Measurements from ENCODE around the gene BRF1.

The BRF1 gene

DNA sequence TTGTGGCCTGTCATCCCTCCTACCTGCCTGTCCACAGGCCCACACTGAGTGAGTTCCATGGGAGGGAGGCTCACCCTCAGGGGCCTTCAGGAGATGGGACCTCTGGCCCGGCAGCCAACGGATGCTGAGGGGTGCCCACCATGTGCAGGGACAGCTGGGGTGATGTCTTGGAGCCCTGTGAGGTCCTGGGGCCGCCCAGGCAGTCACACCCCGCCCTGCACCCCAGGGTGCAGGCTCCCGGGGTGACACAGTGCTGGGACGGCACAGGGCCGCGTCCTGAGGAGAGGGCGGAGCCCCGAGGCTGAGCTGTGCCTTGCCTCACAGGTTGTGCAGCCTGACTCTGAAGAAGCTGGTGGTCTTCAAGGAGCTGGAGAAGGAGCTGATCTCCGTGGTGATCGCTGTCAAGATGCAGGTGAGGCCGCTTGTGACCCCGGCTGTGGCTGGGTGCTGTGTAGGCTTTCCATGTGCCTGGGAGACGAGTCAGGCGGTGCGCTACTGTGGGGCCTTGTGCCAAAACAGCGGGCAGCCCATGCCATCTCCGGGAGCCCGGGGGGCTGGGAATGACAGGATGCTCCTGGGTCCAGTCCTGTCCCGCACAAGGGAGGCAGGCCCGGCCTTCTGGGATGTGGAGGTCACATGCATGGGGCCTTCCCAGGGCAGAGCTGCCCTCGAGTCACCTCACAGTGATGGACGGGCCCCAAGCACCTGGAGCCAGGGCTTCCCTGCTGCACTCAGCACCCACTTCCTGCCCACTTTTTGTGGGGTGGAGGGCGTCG lies 47.6 kb upstream of the BRF1 start:
- Histone ChIP-seq H3K4me2 (ENCODE audit: low read depth, low read length, poor library complexity, severe bottlenecking) (no peak overlapping the region), H3K27me3 (ENCODE audit: low read length) (no peaks in the 10 kb centered on the region), H3K79me2 (ENCODE audit: insufficient read depth, low read length) (no peaks in the 10 kb centered on the region), H2AFZ (ENCODE audit: low read depth, low read length, severe bottlenecking) (no peak overlapping the region), H3K27ac (ENCODE audit: low read depth, low read length) (no peak overlapping the region), H4K20me1 (ENCODE audit: low read depth, low read length) (no peaks in the 10 kb centered on the region), H3K4me3 (ENCODE audit: insufficient read depth, low read length, poor library complexity, severe bottlenecking) (no peak overlapping the region), H3K9me2 (replicated peaks; ENCODE audit: insufficient read depth, low read length) (no peaks in the 10 kb centered on the region), H3K36me3 (ENCODE audit: low read length) (no peaks in the 10 kb centered on the region), H3K9ac (ENCODE audit: low read length) (no peak overlapping the region), H3K9me3 (ENCODE audit: insufficient read depth, low read length) (no peaks in the 10 kb centered on the region), H3F3A (ENCODE audit: insufficient read depth) (no peaks in the 10 kb centered on the region)
- TF ChIP-seq, protein P1, sequence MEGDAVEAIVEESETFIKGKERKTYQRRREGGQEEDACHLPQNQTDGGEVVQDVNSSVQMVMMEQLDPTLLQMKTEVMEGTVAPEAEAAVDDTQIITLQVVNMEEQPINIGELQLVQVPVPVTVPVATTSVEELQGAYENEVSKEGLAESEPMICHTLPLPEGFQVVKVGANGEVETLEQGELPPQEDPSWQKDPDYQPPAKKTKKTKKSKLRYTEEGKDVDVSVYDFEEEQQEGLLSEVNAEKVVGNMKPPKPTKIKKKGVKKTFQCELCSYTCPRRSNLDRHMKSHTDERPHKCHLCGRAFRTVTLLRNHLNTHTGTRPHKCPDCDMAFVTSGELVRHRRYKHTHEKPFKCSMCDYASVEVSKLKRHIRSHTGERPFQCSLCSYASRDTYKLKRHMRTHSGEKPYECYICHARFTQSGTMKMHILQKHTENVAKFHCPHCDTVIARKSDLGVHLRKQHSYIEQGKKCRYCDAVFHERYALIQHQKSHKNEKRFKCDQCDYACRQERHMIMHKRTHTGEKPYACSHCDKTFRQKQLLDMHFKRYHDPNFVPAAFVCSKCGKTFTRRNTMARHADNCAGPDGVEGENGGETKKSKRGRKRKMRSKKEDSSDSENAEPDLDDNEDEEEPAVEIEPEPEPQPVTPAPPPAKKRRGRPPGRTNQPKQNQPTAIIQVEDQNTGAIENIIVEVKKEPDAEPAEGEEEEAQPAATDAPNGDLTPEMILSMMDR (IDR thresholded peaks at IDR 0.05; ENCODE audit: insufficient read depth, low read length, poor library complexity, severe bottlenecking) = no peak
- no peak for TF ChIP-seq EZH2phosphoT487 (conservative IDR thresholded peaks at IDR 0.05; ENCODE audit: low read length)

DNA sequence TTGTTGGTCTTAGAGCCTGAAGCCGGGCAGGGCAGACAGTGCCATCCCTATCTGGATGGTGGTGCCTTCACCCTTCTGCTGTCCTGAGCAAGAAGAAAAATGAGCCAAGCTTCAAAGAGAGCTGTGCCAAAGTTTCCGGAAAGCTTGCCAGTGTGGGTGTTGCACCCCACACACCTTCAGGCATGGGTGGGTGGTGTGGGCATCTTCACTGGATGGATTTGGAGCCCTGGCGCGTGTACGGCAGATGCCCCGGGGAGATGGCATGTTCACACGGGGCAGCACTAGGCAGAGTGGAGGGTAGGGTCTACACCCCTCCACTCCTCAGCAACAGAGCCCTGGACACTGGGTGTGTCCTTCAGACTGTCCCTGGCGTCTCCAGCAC lies 46.8 kb upstream of the BRF1 start:
- H3K27me3 ChIP-seq (ENCODE audit: low read length) = no peaks in the 10 kb centered on the region
- no peaks in the 10 kb centered on the region for H3K9me3 ChIP-seq (ENCODE audit: insufficient read depth, low read length)
- H2AFZ ChIP-seq (ENCODE audit: low read depth, low read length, severe bottlenecking) = no peak overlapping the region
- H3K27ac ChIP-seq (ENCODE audit: low read depth, low read length) = no peak overlapping the region
- no peak overlapping the region for H3K9ac ChIP-seq (ENCODE audit: low read length)
- H3K36me3 ChIP-seq (ENCODE audit: low read length) = no peaks in the 10 kb centered on the region
- no peaks in the 10 kb centered on the region for H3K9me2 ChIP-seq (replicated peaks; ENCODE audit: insufficient read depth, low read length)
- no peaks in the 10 kb centered on the region for H3K79me2 ChIP-seq (ENCODE audit: insufficient read depth, low read length)
- H3K4me2 ChIP-seq (ENCODE audit: low read depth, low read length, poor library complexity, severe bottlenecking) = no peak overlapping the region
- no peaks in the 10 kb centered on the region for H3F3A ChIP-seq (ENCODE audit: insufficient read depth)
- H3K4me3 ChIP-seq (ENCODE audit: insufficient read depth, low read length, poor library complexity, severe bottlenecking) = no peak overlapping the region
- H4K20me1 ChIP-seq (ENCODE audit: low read depth, low read length) = no peaks in the 10 kb centered on the region
- TF ChIP-seq EZH2phosphoT487 (conservative IDR thresholded peaks at IDR 0.05; ENCODE audit: low read length) = no peak
- TF ChIP-seq, protein P1 (IDR thresholded peaks at IDR 0.05; ENCODE audit: insufficient read depth, low read length, poor library complexity, severe bottlenecking) = no peak

DNA sequence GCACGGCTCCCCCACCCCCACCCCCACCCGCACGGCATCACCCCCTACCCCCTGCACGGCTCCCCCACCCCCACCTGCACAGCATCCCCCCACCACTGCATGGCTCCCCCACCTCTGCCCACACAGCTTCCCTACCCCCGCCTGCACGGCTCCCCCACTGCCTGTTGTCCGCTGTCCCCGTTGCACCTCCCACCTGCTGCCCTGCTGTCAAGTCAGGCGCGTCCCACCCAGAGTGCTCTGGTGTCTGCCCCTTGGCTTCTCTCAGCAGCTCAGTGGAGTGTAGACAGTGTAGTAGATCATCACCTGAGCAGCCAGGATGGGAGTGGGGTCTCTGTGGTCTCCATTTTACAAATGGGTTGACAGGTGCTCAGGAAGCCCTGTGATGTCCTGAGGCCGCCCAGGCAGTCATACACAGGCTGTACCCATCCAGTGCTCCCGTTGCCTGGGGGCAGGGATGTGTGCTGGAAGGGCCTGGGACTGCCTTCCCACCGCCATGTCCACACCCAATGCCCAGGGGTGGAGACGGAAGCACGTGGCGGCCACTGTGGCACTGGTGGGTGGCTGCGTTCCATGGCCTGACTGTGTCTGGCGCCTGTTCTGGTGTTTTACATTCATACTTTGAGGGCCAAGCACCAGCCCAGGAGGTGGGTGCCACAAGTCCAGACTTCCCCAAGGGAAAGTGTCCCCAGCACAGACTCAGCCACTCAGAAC lies 46.2 kb upstream of the BRF1 start:
- H4K20me1 ChIP-seq (ENCODE audit: low read depth, low read length) = no peaks in the 10 kb centered on the region
- TF ChIP-seq EZH2phosphoT487 (conservative IDR thresholded peaks at IDR 0.05; ENCODE audit: low read length) = no peak
- TF ChIP-seq, protein P1 (IDR thresholded peaks at IDR 0.05; ENCODE audit: insufficient read depth, low read length, poor library complexity, severe bottlenecking) = no peak

More for the DNA sequence above, 46.2 kb upstream of the BRF1 start:
- no peaks in the 10 kb centered on the region for H3K27me3 ChIP-seq (ENCODE audit: low read length)
- no peak overlapping the region for H3K9ac ChIP-seq (ENCODE audit: low read length)
- no peaks in the 10 kb centered on the region for H3F3A ChIP-seq (ENCODE audit: insufficient read depth)
- H3K27ac ChIP-seq (ENCODE audit: low read depth, low read length) = no peak overlapping the region
- H3K9me2 ChIP-seq (replicated peaks; ENCODE audit: insufficient read depth, low read length) = no peaks in the 10 kb centered on the region
- H3K9me3 ChIP-seq (ENCODE audit: insufficient read depth, low read length) = no peaks in the 10 kb centered on the region
- no peak overlapping the region for H3K4me3 ChIP-seq (ENCODE audit: insufficient read depth, low read length, poor library complexity, severe bottlenecking)
- no peaks in the 10 kb centered on the region for H3K79me2 ChIP-seq (ENCODE audit: insufficient read depth, low read length)
- H3K36me3 ChIP-seq (ENCODE audit: low read length) = no peaks in the 10 kb centered on the region
- H2AFZ ChIP-seq (ENCODE audit: low read depth, low read length, severe bottlenecking) = no peak overlapping the region
- no peak overlapping the region for H3K4me2 ChIP-seq (ENCODE audit: low read depth, low read length, poor library complexity, severe bottlenecking)

Measured in SU-DHL-6 (cell line).